Measurements from ENCODE around the gene PROM1. TPM values are rescaled to one million over a fixed set of nuclear protein-coding genes. Genes with fewer than 3 reads are reported as not detected.

Gene PROM1
- total RNA-seq, 1 experiment from 2014 or later: 65.1 TPM

- Mint-ChIP-seq H3K4me1 (peaks cover 5% of the 10 kb centered on the region), H3K27me3 (ENCODE audit: low read depth) (no peaks in the 10 kb centered on the region), H3K4me3 (no peak overlapping the region), H3K27ac (no peak overlapping the region), H3K9me3 (no peaks in the 10 kb centered on the region), H3K36me3 (peaks cover 39% of the 10 kb centered on the region)
- CTCF ChIA-PET: no interaction called here
- DNase-seq (ENCODE audit: low spot score) (no peak), ATAC-seq (no peak)
- TF ChIP-seq, protein P1, sequence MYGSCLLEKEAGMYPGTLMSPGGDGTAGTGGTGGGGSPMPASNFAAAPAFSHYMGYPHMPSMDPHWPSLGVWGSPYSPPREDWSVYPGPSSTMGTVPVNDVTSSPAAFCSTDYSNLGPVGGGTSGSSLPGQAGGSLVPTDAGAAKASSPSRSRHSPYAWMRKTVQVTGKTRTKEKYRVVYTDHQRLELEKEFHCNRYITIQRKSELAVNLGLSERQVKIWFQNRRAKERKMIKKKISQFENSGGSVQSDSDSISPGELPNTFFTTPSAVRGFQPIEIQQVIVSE (CRISPR knock-in tag; IDR thresholded peaks at IDR 0.05; ENCODE audit: borderline replicate concordance): no peak
- TF ChIP-seq GTF2I (CRISPR knock-in tag; conservative IDR thresholded peaks at IDR 0.05): no peak
- no peak for TF ChIP-seq FOXJ3 (CRISPR knock-in tag; IDR thresholded peaks at IDR 0.05; ENCODE audit: borderline replicate concordance)
- TF ChIP-seq TEAD1 (CRISPR knock-in tag; IDR thresholded peaks at IDR 0.05): no peak
- TF ChIP-seq SMAD3 (CRISPR knock-in tag; IDR thresholded peaks at IDR 0.05; ENCODE audit: borderline replicate concordance): no peak
- TF ChIP-seq ZNF138 (CRISPR knock-in tag; conservative IDR thresholded peaks at IDR 0.05): no peak
- TF ChIP-seq, protein P2, sequence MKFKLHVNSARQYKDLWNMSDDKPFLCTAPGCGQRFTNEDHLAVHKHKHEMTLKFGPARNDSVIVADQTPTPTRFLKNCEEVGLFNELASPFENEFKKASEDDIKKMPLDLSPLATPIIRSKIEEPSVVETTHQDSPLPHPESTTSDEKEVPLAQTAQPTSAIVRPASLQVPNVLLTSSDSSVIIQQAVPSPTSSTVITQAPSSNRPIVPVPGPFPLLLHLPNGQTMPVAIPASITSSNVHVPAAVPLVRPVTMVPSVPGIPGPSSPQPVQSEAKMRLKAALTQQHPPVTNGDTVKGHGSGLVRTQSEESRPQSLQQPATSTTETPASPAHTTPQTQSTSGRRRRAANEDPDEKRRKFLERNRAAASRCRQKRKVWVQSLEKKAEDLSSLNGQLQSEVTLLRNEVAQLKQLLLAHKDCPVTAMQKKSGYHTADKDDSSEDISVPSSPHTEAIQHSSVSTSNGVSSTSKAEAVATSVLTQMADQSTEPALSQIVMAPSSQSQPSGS (CRISPR knock-in tag; IDR thresholded peaks at IDR 0.05; ENCODE audit: borderline replicate concordance, low read depth): no peak
- no peak for TF ChIP-seq CBFB (CRISPR knock-in tag; IDR thresholded peaks at IDR 0.05; ENCODE audit: low read depth)
- no peak for TF ChIP-seq ZBTB21 (CRISPR knock-in tag; IDR thresholded peaks at IDR 0.05; ENCODE audit: borderline replicate concordance)
- POLR2A ChIA-PET: no interaction called here
These were observed 59.9 kb downstream of the PROM1 start for GRCh38 chr4:16023776-16024408.

- ChIA-PET CTCF (no interaction called here), POLR2A (no interaction called here)
- no peak overlapping the region for H3K4me3 Mint-ChIP-seq
- DNase-seq (ENCODE audit: low spot score): no peak
- no peaks in the 10 kb centered on the region for H3K9me3 Mint-ChIP-seq
- no peak overlapping the region for H3K27ac Mint-ChIP-seq
- H3K36me3 Mint-ChIP-seq: peaks cover 46% of the 10 kb centered on the region
- no peak for ATAC-seq
- no peak for TF ChIP-seq IRF2 (CRISPR knock-in tag; IDR thresholded peaks at IDR 0.05; ENCODE audit: borderline replicate concordance, low read depth)
- TF ChIP-seq NFATC4 (CRISPR knock-in tag; IDR thresholded peaks at IDR 0.05): no peak
- no peak for TF ChIP-seq TEAD4 (CRISPR knock-in tag; IDR thresholded peaks at IDR 0.05)
- no peak for TF ChIP-seq CREM (CRISPR knock-in tag; IDR thresholded peaks at IDR 0.05)
- no peaks in the 10 kb centered on the region for H3K4me1 Mint-ChIP-seq
- H3K27me3 Mint-ChIP-seq (ENCODE audit: low read depth): no peaks in the 10 kb centered on the region
These were observed 61.8 kb downstream of the PROM1 start for GRCh38 chr4:16021804-16022560.

DNA sequence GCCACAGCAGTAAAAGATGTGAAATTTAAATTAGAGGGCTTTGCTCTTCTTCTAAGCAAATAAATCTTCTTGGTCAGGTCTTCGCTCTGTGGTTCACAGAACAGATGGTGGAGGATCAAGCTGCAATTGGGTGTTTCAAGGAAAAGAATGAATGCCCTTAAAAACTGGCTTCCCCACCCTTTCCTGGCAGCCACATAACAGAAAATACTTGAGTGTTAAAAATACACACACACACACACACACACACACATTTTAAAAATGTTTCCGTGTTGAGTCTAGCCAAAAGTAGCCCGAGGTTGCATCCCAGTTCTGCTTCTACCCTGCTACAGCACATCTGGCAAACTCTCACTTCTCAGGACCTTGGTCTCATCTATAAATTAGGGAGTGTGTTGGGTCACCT lies 64.2 kb downstream of the PROM1 start:
- POLR2A ChIA-PET: no interaction called here
- H3K4me3 Mint-ChIP-seq: no peak overlapping the region
- ATAC-seq (no peak), DNase-seq (ENCODE audit: low spot score) (no peak)
- CTCF ChIA-PET: interaction anchor here (1.3 kb wide), 1 partner anchor 179 kb away, joined by 5 read pairs; no protein-coding TSS in a partner anchor
- TF ChIP-seq NFATC4 (CRISPR knock-in tag; IDR thresholded peaks at IDR 0.05): no peak
- no peaks in the 10 kb centered on the region for H3K9me3 Mint-ChIP-seq
- no peaks in the 10 kb centered on the region for H3K27me3 Mint-ChIP-seq (ENCODE audit: low read depth)
- no peak overlapping the region for H3K27ac Mint-ChIP-seq
- H3K4me1 Mint-ChIP-seq: no peaks in the 10 kb centered on the region
- peaks cover 56% of the 10 kb centered on the region for H3K36me3 Mint-ChIP-seq

DNA sequence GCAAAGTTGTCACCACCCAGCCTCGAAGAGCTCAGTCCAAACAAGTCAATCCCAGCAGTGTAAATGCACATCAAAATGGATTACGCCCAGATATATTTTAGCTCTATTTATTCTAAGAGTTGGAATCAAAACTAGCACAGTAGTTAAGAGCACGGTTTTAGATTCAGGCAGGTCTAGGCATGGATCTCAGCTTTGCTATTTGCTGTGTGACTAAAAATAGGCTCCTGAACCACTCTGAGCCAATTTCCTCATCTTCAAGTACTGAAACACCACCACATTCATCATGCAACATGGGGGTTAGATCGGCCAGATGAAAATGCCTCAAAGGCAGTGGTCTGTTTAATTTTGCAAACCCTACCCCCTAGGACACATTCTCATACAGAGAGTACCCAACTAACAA lies 65.0 kb downstream of the PROM1 start:
- peaks cover 56% of the 10 kb centered on the region for H3K36me3 Mint-ChIP-seq
- no peaks in the 10 kb centered on the region for H3K9me3 Mint-ChIP-seq
- DNase-seq (ENCODE audit: low spot score) (no peak), ATAC-seq (no peak)
- no peak overlapping the region for H3K4me3 Mint-ChIP-seq
- H3K4me1 Mint-ChIP-seq: no peaks in the 10 kb centered on the region
- POLR2A ChIA-PET: no interaction called here
- CTCF ChIA-PET: interaction anchor here (1.4 to 1.6 kb wide), 2 partner anchors 63 to 246 kb away, joined by 3 read pairs; no protein-coding TSS in a partner anchor
- no peak overlapping the region for H3K27ac Mint-ChIP-seq
- H3K27me3 Mint-ChIP-seq (ENCODE audit: low read depth): no peaks in the 10 kb centered on the region
- TF ChIP-seq ZNF512 (CRISPR knock-in tag; IDR thresholded peaks at IDR 0.05; ENCODE audit: borderline replicate concordance) (no peak), FOXK1 (CRISPR knock-in tag; IDR thresholded peaks at IDR 0.05) (no peak), CBFB (CRISPR knock-in tag; IDR thresholded peaks at IDR 0.05; ENCODE audit: low read depth) (no peak), AR (CRISPR knock-in tag; IDR thresholded peaks at IDR 0.05) (no peak), FOXJ3 (CRISPR knock-in tag; IDR thresholded peaks at IDR 0.05; ENCODE audit: borderline replicate concordance) (no peak), ZNF425 (CRISPR knock-in tag; conservative IDR thresholded peaks at IDR 0.05) (no peak)
